OCI-LY1 (cell line): ENCODE measurements around the gene FAM107B.
A peak's percentile ranks its signal among the peaks of the same experiment; 100 is the strongest.

Experiments used
- H2AFZ ChIP-seq: fragments of 200-600 bp; sonication (generic), shearing (Covaris generic); 2 replicates; pipeline ENCODE4 v1.6.0; 2014; ENCODE audit warnings: antibody characterized with exemption, mild to moderate bottlenecking, low read length
- H3F3A ChIP-seq: fragments of 200-600 bp; sonication (generic), shearing (Covaris generic); 2 replicates; pipeline ENCODE4 v1.6.0; 2014; ENCODE audit warnings: mild to moderate bottlenecking, antibody characterized with exemption, low read length, moderate library complexity; ENCODE audit not compliant: insufficient read depth
- H3K27ac ChIP-seq: fragments of 200-600 bp; sonication (generic); 2 replicates; pipeline ENCODE4 v1.5.1; 2014; ENCODE audit warnings: low read length, mixed run types, mild to moderate bottlenecking, low read depth; ENCODE audit not compliant: poor library complexity, severe bottlenecking
- H3K27me3 ChIP-seq: fragments of 200-600 bp; sonication (generic); 2 replicates; pipeline ENCODE4 v1.6.0; 2014; ENCODE audit warnings: antibody characterized with exemption, mild to moderate bottlenecking, low read length, moderate library complexity; ENCODE audit not compliant: insufficient read depth
- H3K36me3 ChIP-seq: fragments of 200-600 bp; sonication (generic); 2 replicates; pipeline ENCODE4 v1.6.1; 2014; ENCODE audit warnings: mild to moderate bottlenecking, antibody characterized with exemption, low read length, moderate library complexity, mixed read lengths; ENCODE audit not compliant: insufficient read depth
- H3K4me1 ChIP-seq: fragments of 200-600 bp; sonication (generic); 2 replicates; pipeline ENCODE4 v1.5.1; 2014; ENCODE audit warnings: mild to moderate bottlenecking, low read length, moderate library complexity; ENCODE audit not compliant: insufficient read depth, severe bottlenecking
- H3K4me2 ChIP-seq: fragments of 200-600 bp; sonication (generic), shearing (Covaris generic); 2 replicates; pipeline ENCODE4 v1.6.1; 2014; ENCODE audit warnings: low read length
- H3K4me3 ChIP-seq: fragments of 200-600 bp; sonication (generic); 2 replicates; pipeline ENCODE4 v1.5.1; 2014; ENCODE audit warnings: low read length, low read depth, mild to moderate bottlenecking, mixed read lengths; ENCODE audit not compliant: poor library complexity, severe bottlenecking
- H3K79me2 ChIP-seq: fragments of 200-600 bp; shearing (Covaris generic); 2 replicates; pipeline ENCODE4 v1.6.1; 2016; ENCODE audit warnings: mixed run types, low read length, mixed read lengths; ENCODE audit not compliant: insufficient read depth
- H3K9ac ChIP-seq: fragments of 200-600 bp; sonication (generic), shearing (Covaris generic); 2 replicates; pipeline ENCODE4 v1.6.1; 2014; ENCODE audit warnings: mild to moderate bottlenecking, low read length, mixed read lengths
- H3K9me2 ChIP-seq: fragments of 200-600 bp; sonication (generic), shearing (Covaris generic); 2 replicates; pipeline ENCODE4 v1.6.1; 2014; ENCODE audit warnings: low read depth, mild to moderate bottlenecking, low read length, mixed read lengths
- H3K9me3 ChIP-seq: fragments of 200-600 bp; shearing (Covaris generic); 2 replicates; pipeline ENCODE4 v1.6.1; 2014; ENCODE audit warnings: low read length, mixed read lengths
- H4K20me1 ChIP-seq: fragments of 200-600 bp; sonication (generic), shearing (Covaris generic); 2 replicates; pipeline ENCODE4 v1.6.0; 2016; ENCODE audit warnings: mild to moderate bottlenecking, low read length; ENCODE audit not compliant: insufficient read depth
- CTCF ChIP-seq: fragments of 200-600 bp; sonication (generic), shearing (Covaris generic); IDR thresholded peaks from 2 replicates; pipeline ENCODE4 v1.5.1; 2017; ENCODE audit warnings: mild to moderate bottlenecking, antibody characterized with exemption, low read length, moderate library complexity, mixed read lengths
- EZH2 ChIP-seq: fragments of 200-600 bp; sonication (generic), shearing (Covaris generic); IDR thresholded peaks from 2 replicates; pipeline ENCODE4 v1.8.0; 2017; ENCODE audit warnings: borderline replicate concordance, mixed run types, mild to moderate bottlenecking, antibody characterized with exemption, low read length, moderate library complexity, mixed read lengths

FAM107B gene

DNA sequence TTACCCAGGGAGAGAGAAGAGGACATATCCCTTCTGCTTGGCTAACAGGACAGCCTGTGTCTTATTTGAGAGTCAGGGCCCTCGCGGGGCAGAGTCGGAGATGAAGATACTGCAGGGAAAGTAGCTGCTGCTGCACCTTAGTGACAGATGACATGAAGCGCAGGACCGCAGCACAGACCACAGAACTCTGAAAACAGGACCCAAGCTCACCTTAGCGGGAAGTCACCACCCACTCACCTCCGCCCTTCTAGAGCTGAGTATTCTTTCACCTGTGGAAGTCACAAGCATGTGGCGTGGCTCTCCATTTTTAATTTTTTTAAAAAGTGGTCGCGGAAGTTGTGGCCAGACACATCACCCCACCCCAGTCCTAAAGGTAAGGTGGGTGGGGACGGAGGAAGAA, 191.4 kb downstream of the FAM107B start:
- Histone ChIP-seq H2AFZ (no peak overlapping the region), H3K4me2 (peak overlapping the region; percentile 67), H4K20me1 (no peaks in the 10 kb centered on the region), H3K36me3 (peaks cover 37% of the 10 kb centered on the region; the same call in 1 of the 2 replicates), H3K27me3 (no peaks in the 10 kb centered on the region), H3K79me2 (peaks cover 99% of the 10 kb centered on the region), H3K27ac (peak overlapping the region; percentile 82), H3K9ac (peak overlapping the region; percentile 52; the same call in 1 of the 2 replicates), H3K4me1 (peaks cover 99% of the 10 kb centered on the region), H3K9me3 (no peaks in the 10 kb centered on the region), H3K4me3 (peak overlapping the region; percentile 45), H3K9me2 (no peaks in the 10 kb centered on the region), H3F3A (no peaks in the 10 kb centered on the region)
- TF ChIP-seq CTCF (no peak), EZH2 (no peak)

- Histone ChIP-seq H3K36me3 (peaks cover 36% of the 10 kb centered on the region; the same call in 1 of the 2 replicates), H4K20me1 (no peaks in the 10 kb centered on the region), H3K9me2 (no peaks in the 10 kb centered on the region), H2AFZ (no peak overlapping the region), H3K27ac (peak overlapping the region; percentile 83), H3K4me2 (peak overlapping the region; percentile 60), H3K4me1 (peaks cover 99% of the 10 kb centered on the region), H3F3A (no peaks in the 10 kb centered on the region), H3K4me3 (peak overlapping the region; percentile 40), H3K27me3 (no peaks in the 10 kb centered on the region), H3K79me2 (peaks cover 99% of the 10 kb centered on the region), H3K9me3 (no peaks in the 10 kb centered on the region), H3K9ac (peak overlapping the region; percentile 32; the same call in 1 of the 2 replicates)
- TF ChIP-seq EZH2 (no peak), CTCF (no peak)
Observed at GRCh38 chr10:14581553-14582321, 193.0 kb downstream of the FAM107B start.

DNA sequence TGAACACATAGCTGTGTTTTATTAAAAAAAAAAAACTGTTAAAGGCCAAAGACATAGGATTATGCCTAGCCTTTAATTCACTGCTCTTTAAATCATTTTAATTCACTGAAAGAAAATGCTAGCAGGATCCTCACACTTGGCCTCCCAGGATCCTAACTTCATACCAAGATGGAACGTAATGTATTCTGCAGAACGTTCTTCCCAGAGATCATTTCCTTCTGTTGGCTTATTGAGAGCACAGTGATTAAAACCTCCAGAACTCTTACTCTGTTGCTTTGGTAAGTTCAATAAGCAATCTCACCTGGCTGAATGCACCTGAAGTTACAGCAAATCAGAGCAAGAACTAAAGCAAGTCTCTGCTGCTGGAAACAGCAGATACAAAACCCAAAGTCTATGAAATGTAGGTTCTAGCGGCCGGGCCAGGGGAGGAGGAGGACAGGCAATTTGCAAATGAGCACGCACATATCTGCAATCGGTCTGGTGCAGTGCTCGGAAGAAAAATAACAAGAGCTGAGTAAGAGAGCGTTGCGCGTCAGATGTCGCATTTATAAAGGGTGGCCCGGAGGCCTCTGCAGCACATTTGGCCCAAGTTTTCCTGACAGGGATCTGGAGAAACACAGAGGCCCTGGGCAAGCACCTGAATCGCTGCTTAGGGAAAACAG, 193.9 kb downstream of the FAM107B start:
- peaks cover 99% of the 10 kb centered on the region for H3K4me1 ChIP-seq
- no peaks in the 10 kb centered on the region for H3K9me3 ChIP-seq
- H2AFZ ChIP-seq = no peak overlapping the region
- no peaks in the 10 kb centered on the region for H4K20me1 ChIP-seq
- H3K27me3 ChIP-seq = no peaks in the 10 kb centered on the region
- peaks cover 99% of the 10 kb centered on the region for H3K79me2 ChIP-seq
- H3K4me2 ChIP-seq = peak overlapping the region; percentile 60
- no peaks in the 10 kb centered on the region for H3F3A ChIP-seq
- peak overlapping the region; percentile 32; the same call in 1 of the 2 replicates for H3K9ac ChIP-seq
- H3K36me3 ChIP-seq = peaks cover 38% of the 10 kb centered on the region
- no peaks in the 10 kb centered on the region for H3K9me2 ChIP-seq
- H3K4me3 ChIP-seq = peak overlapping the region; percentile 40
- TF ChIP-seq EZH2 (no peak), CTCF (no peak)
- H3K27ac ChIP-seq = peak overlapping the region; percentile 83
